G401 (cell line): ENCODE results near the gene AK5. TPM values are rescaled to one million over a fixed set of nuclear protein-coding genes. Genes with fewer than 3 reads are reported as not detected.

Experiments used
- DNase-seq: peaks from one replicate; pipeline ENCODE4 v3.0.0-alpha.2; 2015; ENCODE audit warnings: low spot score
- in situ Hi-C: cut with HindIII; loops from 2 replicates; pipeline ENCODE4 v1.10.0; 2016; ENCODE audit warnings: low sequenced_read_pairs, mixed read lengths
- total RNA-seq: library from RNA; depleted of rRNA; stranded (reverse); fragments of >200 nt; shearing (Covaris generic); gene quantifications from 2 replicates; pipeline ENCODE4 v1.2.3, GENCODE V29; 2014; rRNA removed

AK5 gene
- total RNA-seq, 1 experiment from 2014 or later: not detected

- peak; percentile 11 for DNase-seq
- in situ Hi-C loops: no loop called here
These were observed 323.6 kb downstream of the AK5 start for GRCh38 chr1:77605246-77606026.

- in situ Hi-C loops: no loop called here
These were observed 327.1 kb downstream of the AK5 start for GRCh38 chr1:77608893-77609292.

More at GRCh38 chr1:77608893-77609292, 327.1 kb downstream of the AK5 start:
- no peak for DNase-seq

Other genes with a start within 250 kb of the AK5 start
- 23.1 and 25.1 TPM in 2 replicates for gene PIGK, start 62.6 kb upstream of the AK5 start, total RNA-seq